ENCODE data around the gene WDR19.

DNA sequence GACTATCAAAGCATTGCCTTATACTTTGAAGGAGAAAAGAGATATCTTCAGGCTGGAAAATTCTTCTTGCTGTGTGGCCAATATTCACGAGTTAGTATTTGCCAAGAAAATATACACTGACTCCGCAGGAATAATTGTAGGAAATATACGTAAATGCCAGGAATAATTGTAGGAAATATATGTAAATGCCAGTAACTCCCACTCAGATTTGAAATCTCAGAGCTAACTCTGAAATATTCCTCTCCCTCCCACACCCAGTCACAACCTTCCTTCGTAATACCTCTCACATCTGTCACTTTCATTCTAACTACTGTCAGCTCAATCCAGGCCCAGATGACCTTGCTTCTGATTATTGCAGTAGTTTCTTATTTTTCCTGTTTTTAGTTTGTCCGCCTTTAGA is 73.5 kb downstream of the WDR19 start:
- no peak for TF ChIP-seq TAF1 (IDR thresholded peaks at IDR 0.05; ENCODE audit: low read depth, low read length)
- no peak for TF ChIP-seq POLR2AphosphoS5 (IDR thresholded peaks at IDR 0.05; ENCODE audit: low read depth, low read length)
- TF ChIP-seq POLR2A (IDR thresholded peaks at IDR 0.05; ENCODE audit: low read depth, low read length): no peak
- no peak for TF ChIP-seq POU2F2 (IDR thresholded peaks at IDR 0.05; ENCODE audit: low read depth, low read length)
- no peak for TF ChIP-seq PAX5 (IDR thresholded peaks at IDR 0.05; ENCODE audit: insufficient read depth, low read length, severe bottlenecking)
- no peak for TF ChIP-seq SPI1 (IDR thresholded peaks at IDR 0.05; ENCODE audit: low read depth, low read length)
